H1 (cell line): ENCODE measurements around the gene MCCD1. TPM values are rescaled to one million over a fixed set of nuclear protein-coding genes. Genes with fewer than 3 reads are reported as not detected.

Experiments used
- CTCF ChIA-PET: fragments of 300-600 bp; sonication (Branson Sonifier 250); formaldehyde crosslinking; loops from one replicate; lab custom pipeline; 2021; ENCODE audit not compliant: partially characterized antibody; lab: Charles Lee
- POLR2A ChIA-PET: fragments of 300-600 bp; sonication (Branson Sonifier 250); formaldehyde crosslinking; loops from one replicate; lab custom pipeline; 2021; ENCODE audit warnings: inconsistent platforms; ENCODE audit not compliant: partially characterized antibody; lab: Charles Lee
- DNase-seq, 2 experiments: peaks; one replicate each; pipeline versions ENCODE4 v3.0.0 to v3.0.0-alpha.2; 2010 to 2022; ENCODE audit warnings: low spot score in 2 of 2, low read depth in 1 of 2, mixed read lengths in 1 of 2
- FAIRE-seq: peaks from 2 replicates; lab custom pipeline; 2011; peaks lifted over from hg19 to GRCh38; lab: Jason Lieb, UNC
- H2AFZ ChIP-seq: 2 replicates; pipeline ENCODE4 v1.8.1; 2012; ENCODE audit warnings: low read length, inconsistent platforms
- H2AK5ac ChIP-seq: 2 replicates; pipeline ENCODE4 v1.6.1; 2013; ENCODE audit warnings: low read depth, low read length
- H2BK120ac ChIP-seq: replicated peaks from 2 replicates; pipeline ENCODE3; 2013; ENCODE audit warnings: low read depth, low read length, inconsistent platforms
- H2BK12ac ChIP-seq: 2 replicates; pipeline ENCODE4 v1.6.1; 2013; ENCODE audit warnings: low read depth, low read length
- H2BK15ac ChIP-seq: 2 replicates; pipeline ENCODE4 v1.6.1; 2013; ENCODE audit warnings: low read length
- H2BK20ac ChIP-seq: 2 replicates; pipeline ENCODE4 v1.6.1; 2013; ENCODE audit warnings: low read length
- H2BK5ac ChIP-seq: 2 replicates; pipeline ENCODE4 v1.6.1; 2013; ENCODE audit warnings: low read depth, low read length
- H3K14ac ChIP-seq: 2 replicates; pipeline ENCODE4 v1.6.1; 2013; ENCODE audit warnings: inconsistent platforms; ENCODE audit not compliant: insufficient read length
- H3K18ac ChIP-seq: 2 replicates; pipeline ENCODE4 v1.6.1; 2013; ENCODE audit warnings: low read length; ENCODE audit errors: extremely low read depth
- H3K23ac ChIP-seq: 2 replicates; pipeline ENCODE4 v1.6.1; 2013; ENCODE audit warnings: inconsistent platforms; ENCODE audit not compliant: insufficient read length
- H3K23me2 ChIP-seq: 2 replicates; pipeline ENCODE4 v1.6.1; 2013; ENCODE audit warnings: low read depth, low read length
- H3K27ac ChIP-seq: 2 replicates; pipeline ENCODE4 v1.6.1; 2011; ENCODE audit warnings: low read depth, low read length, inconsistent platforms
- H3K27me3 ChIP-seq, 4 experiments: replicated peaks in 1 of 4; 1 replicate in 1 of 4; 2 replicates in 3 of 4; pipeline versions ENCODE4 v1.6.1 to v1.8.1; 2011 to 2013; ENCODE audit warnings: low read length in 3 of 4, mild to moderate bottlenecking in 3 of 4, inconsistent platforms in 2 of 4, mixed read lengths in 2 of 4, moderate library complexity in 1 of 4; ENCODE audit not compliant: control insufficient read depth in 3 of 4, insufficient read depth in 3 of 4; ENCODE audit errors: extremely low read depth in 1 of 4
- H3K36me3 ChIP-seq, 4 experiments: 2 replicates each; pipeline versions ENCODE4 v1.6.1 to v1.8.1; 2011 to 2013; ENCODE audit warnings: mild to moderate bottlenecking in 4 of 4, low read length in 3 of 4, moderate library complexity in 2 of 4, control low read depth in 1 of 4, inconsistent platforms in 1 of 4; ENCODE audit not compliant: insufficient read depth in 4 of 4, control insufficient read depth in 2 of 4
- H3K4ac ChIP-seq: replicated peaks from 2 replicates; pipeline ENCODE3; 2013; ENCODE audit warnings: low read length, low read depth, mixed read lengths, inconsistent platforms; ENCODE audit not compliant: insufficient read length
- H3K4me1 ChIP-seq, 4 experiments: replicated peaks in 1 of 4; 1 replicate in 1 of 4; 2 replicates in 3 of 4; pipeline versions ENCODE4 v1.6.1 to v1.8.1; 2011 to 2013; ENCODE audit warnings: low read length in 3 of 4, inconsistent platforms in 2 of 4, mixed read lengths in 1 of 4; ENCODE audit not compliant: insufficient read depth in 4 of 4, control insufficient read depth in 3 of 4
- H3K4me2 ChIP-seq, 2 experiments: 2 replicates each; pipeline versions ENCODE4 v1.6.1 to v1.8.1; 2011 to 2013; ENCODE audit warnings: low read depth in 2 of 2, low read length in 2 of 2, control low read depth in 1 of 2, inconsistent platforms in 1 of 2, mild to moderate bottlenecking in 1 of 2; ENCODE audit not compliant: insufficient read depth in 1 of 2
- H3K4me3 ChIP-seq, 4 experiments: fragments of 200-600, 300-600 bp in 1 of 4; sonication (generic), shearing (Covaris generic), sonication (Bioruptor Twin) in 1 of 4; 2 replicates each; pipeline versions ENCODE4 v1.5.1 to v1.8.1; 2011 to 2016; ENCODE audit warnings: low read length in 4 of 4, low read depth in 3 of 4, control low read depth in 2 of 4, inconsistent platforms in 2 of 4, mild to moderate bottlenecking in 2 of 4, mixed read lengths in 1 of 4, moderate library complexity in 1 of 4; ENCODE audit not compliant: insufficient read depth in 2 of 4; ENCODE audit errors: extremely low read depth in 1 of 4
- H3K56ac ChIP-seq: replicated peaks from 2 replicates; pipeline ENCODE3; 2013; ENCODE audit warnings: low read depth, mild to moderate bottlenecking, mixed read lengths, low read length, inconsistent platforms; ENCODE audit not compliant: insufficient read length
- H3K79me1 ChIP-seq: 2 replicates; pipeline ENCODE4 v1.6.1; 2013; ENCODE audit warnings: low read depth, low read length, control low read depth
- H3K79me2 ChIP-seq, 2 experiments: 2 replicates each; pipeline versions ENCODE4 v1.6.1 to v1.8.1; 2012 to 2013; ENCODE audit warnings: low read length in 2 of 2, mild to moderate bottlenecking in 2 of 2, inconsistent platforms in 1 of 2; ENCODE audit not compliant: insufficient read depth in 2 of 2, control insufficient read depth in 1 of 2
- H3K9ac ChIP-seq, 4 experiments: replicated peaks in 1 of 4; 1 replicate in 1 of 4; 2 replicates in 3 of 4; pipeline versions ENCODE4 v1.6.1 to v1.8.1; 2011 to 2013; ENCODE audit warnings: low read depth in 3 of 4, low read length in 3 of 4, control low read depth in 2 of 4, mild to moderate bottlenecking in 2 of 4, moderate library complexity in 2 of 4, inconsistent platforms in 1 of 4; ENCODE audit errors: extremely low read depth in 1 of 4
- H3K9me3 ChIP-seq, 2 experiments: 2 replicates each; pipeline versions ENCODE4 v1.6.1 to v1.8.1; 2012 to 2013; ENCODE audit warnings: mild to moderate bottlenecking in 2 of 2, moderate library complexity in 2 of 2, control low read depth in 1 of 2, inconsistent platforms in 1 of 2, low read depth in 1 of 2, low read length in 1 of 2, mixed read lengths in 1 of 2; ENCODE audit not compliant: insufficient read depth in 2 of 2
- H4K20me1 ChIP-seq, 2 experiments: replicated peaks in 1 of 2; 2 replicates each; pipeline versions ENCODE3 to v1.8.1; 2011 to 2013; ENCODE audit warnings: inconsistent platforms in 2 of 2, low read length in 2 of 2, mild to moderate bottlenecking in 1 of 2; ENCODE audit not compliant: insufficient read depth in 2 of 2, control insufficient read depth in 1 of 2
- H4K5ac ChIP-seq: 2 replicates; pipeline ENCODE4 v1.6.1; 2013; ENCODE audit warnings: low read length, low read depth, mixed read lengths, inconsistent platforms; ENCODE audit not compliant: insufficient read length
- H4K8ac ChIP-seq: 2 replicates; pipeline ENCODE4 v1.8.0; 2013; ENCODE audit warnings: mild to moderate bottlenecking, moderate library complexity, low read length, inconsistent platforms; ENCODE audit not compliant: insufficient read depth; ENCODE audit errors: extremely low read depth
- H4K91ac ChIP-seq: replicated peaks from 2 replicates; pipeline ENCODE3; 2013; ENCODE audit warnings: low read length, mixed read lengths, inconsistent platforms; ENCODE audit not compliant: insufficient read length
- CBX8 ChIP-seq: fragments of 300-800, 300-1000 bp; sonication (generic); IDR thresholded peaks from 2 replicates; pipeline ENCODE4 v1.7.1; 2016; ENCODE audit warnings: low read depth, low read length, borderline replicate concordance
- CHD1 ChIP-seq: IDR thresholded peaks from 2 replicates; pipeline ENCODE4 v1.6.1; 2012; ENCODE audit warnings: low read depth, low read length, improper control_type of control experiment
- POLR2A ChIP-seq, 2 experiments: IDR thresholded peaks; 1 replicate in 1 of 2; 2 replicates in 1 of 2; pipeline ENCODE4 v1.6.1; 2011; ENCODE audit warnings: low read depth in 2 of 2, low read length in 2 of 2, mild to moderate bottlenecking in 2 of 2; ENCODE audit errors: control extremely low read depth in 1 of 2
- SRF ChIP-seq: IDR thresholded peaks from 2 replicates; pipeline ENCODE4 v1.6.1; 2011; ENCODE audit warnings: mild to moderate bottlenecking, low read depth, low read length, moderate library complexity
- SUZ12 ChIP-seq: fragments of 200-600 bp; sonication (generic); IDR thresholded peaks from 2 replicates; pipeline ENCODE4 v1.6.1; 2012; ENCODE audit warnings: mild to moderate bottlenecking, inconsistent platforms, low read length, moderate library complexity, mixed read lengths
- TEAD4 ChIP-seq: IDR thresholded peaks from 2 replicates; pipeline ENCODE4 v1.6.1; 2012; ENCODE audit warnings: low read depth, low read length, inconsistent platforms, mixed read lengths
- WGBS, 2 experiments: shearing (Covaris generic) in 1 of 2; methylation state at CpG; one replicate each; pipeline versions ENCODE4 v1.1.6 to v1.1.7; 2013 to 2015; ENCODE audit warnings: low lambda C conversion rate in 2 of 2, mixed read lengths in 2 of 2, inconsistent platforms in 1 of 2, low coverage in 1 of 2, missing lambda C conversion rate in 1 of 2; ENCODE audit not compliant: insufficient replicate concordance in 2 of 2, insufficient coverage in 1 of 2, insufficient read length in 1 of 2; ENCODE audit errors: extremely low coverage in 1 of 2, missing lambda C conversion rate in 1 of 2; 5-methylcytosine and 5-hydroxymethylcytosine counted together
- polyA plus RNA-seq, 7 experiments: library from polyadenylated mRNA; depleted of rRNA in 3 of 7; stranded (reverse) in 5 of 7; unstranded in 2 of 7; fragments of >200 nt in 5 of 7; fragments of 200-250 nt in 2 of 7; gene quantifications; 1 replicate in 5 of 7; 2 replicates in 1 of 7; 4 replicates in 1 of 7; pipeline versions ENCODE4 v1.2.1 to v1.2.3, GENCODE V29; 2011 to 2013; ENCODE audit warnings: missing spikeins in 2 of 7, mixed read lengths in 2 of 7
- total RNA-seq: library from RNA; stranded (reverse); fragmentation: NEBNext Ultra II Directional; extraction: Animal tissue kit (Norgen Biotek cat#: 25700); gene quantifications from 2 replicates; pipeline ENCODE4 v1.2.1, GENCODE V29; 2021
- TF ChIP-seq, protein P1 (sequence below), 3 experiments: IDR thresholded peaks; 1 replicate in 2 of 3; 2 replicates in 1 of 3; pipeline versions ENCODE4 v1.5.1 to v1.6.1; 2011; ENCODE audit warnings: low read length in 3 of 3, mild to moderate bottlenecking in 3 of 3, inconsistent platforms in 2 of 3, low read depth in 1 of 3, moderate library complexity in 1 of 3; ENCODE audit not compliant: insufficient read depth in 1 of 3; ENCODE audit errors: control extremely low read depth in 1 of 3

Gene MCCD1
- total and polyA plus RNA-seq, 2 of the 8 experiments (the other 6 are each of a cell fraction or from before 2014, with no cell fraction given), result not detected

DNA sequence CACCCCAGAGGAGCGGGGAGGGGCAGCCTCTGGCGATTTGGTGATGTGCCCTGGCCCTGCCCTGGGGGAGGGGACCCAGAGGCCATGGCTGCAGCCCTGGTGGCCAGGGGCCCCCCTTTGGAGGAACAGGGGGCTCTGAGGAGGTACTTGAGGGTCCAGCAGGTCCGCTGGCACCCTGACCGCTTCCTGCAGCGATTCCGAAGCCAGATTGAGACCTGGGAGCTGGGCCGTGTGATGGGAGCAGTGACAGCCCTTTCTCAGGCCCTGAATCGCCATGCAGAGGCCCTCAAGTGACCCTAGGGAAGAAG, 29.5 kb downstream of the MCCD1 start:
- H4K91ac ChIP-seq, result no peak overlapping the region

More for the DNA sequence above, 29.5 kb downstream of the MCCD1 start:
- H3K23ac ChIP-seq, result no peak overlapping the region
- H3K4ac ChIP-seq, result no peak overlapping the region
- H3K23me2 ChIP-seq, result no peaks in the 10 kb centered on the region
- DNase-seq, result no peak
- ChIA-PET CTCF (interaction anchor here (2.1 to 24.7 kb wide), 4 partner anchors 22 to 43 kb away, joined by 6 to 613 read pairs (median 17); partner anchors contain the start of genes LST1, LTB and NCR3), POLR2A (interaction anchor here (2.2 to 10.9 kb wide), 4 partner anchors 9 to 20 kb away, joined by 10 to 110 read pairs (median 20); partner anchors contain the start of genes DDX39B, LTB and TNF)
- no peak overlapping the region for H2BK15ac ChIP-seq
- H3K27me3 ChIP-seq, result no peaks in the 10 kb centered on the region
- 96% methylated on average over 5 of the region's 8 CpGs; no CpG with 5 or more reads in 1 of the 2 experiments for WGBS, 2 experiments
- no peak overlapping the region for H3K9ac ChIP-seq
- H4K8ac ChIP-seq, result no peak overlapping the region
- no peaks in the 10 kb centered on the region for H3K79me2 ChIP-seq
- H4K5ac ChIP-seq, result no peak overlapping the region
- peaks cover 2 to 15% (median 5%) of the 10 kb centered on the region in 4 experiments; a peak in 5 of 8 replicates for H3K36me3 ChIP-seq
- no peak overlapping the region for H3K18ac ChIP-seq
- H2BK120ac ChIP-seq, result no peak overlapping the region
- no peak for FAIRE-seq
- no peak overlapping the region for H2AFZ ChIP-seq
- H3K4me2 ChIP-seq, result no peak overlapping the region
- no peak overlapping the region for H2AK5ac ChIP-seq
- H3K27ac ChIP-seq, result no peak overlapping the region
- no peak overlapping the region for H2BK5ac ChIP-seq
- H4K20me1 ChIP-seq, result no peaks in the 10 kb centered on the region
- H3K9me3 ChIP-seq, result no peaks in the 10 kb centered on the region
- H2BK12ac ChIP-seq, result no peak overlapping the region
- no peaks in the 10 kb centered on the region for H3K4me1 ChIP-seq
- H3K4me3 ChIP-seq, result no peak overlapping the region
- H3K79me1 ChIP-seq, result no peaks in the 10 kb centered on the region
- no peak overlapping the region for H2BK20ac ChIP-seq
- TF ChIP-seq SRF (no peak), CHD1 (no peak), TEAD4 (no peak), POLR2A (IDR thresholded peaks at IDR 0.05; ENCODE audit: control extremely low read depth in 1 of 2, low read depth in 2 of 2, low read length in 2 of 2) (no peak), CBX8 (no peak), SUZ12 (no peak)
- TF ChIP-seq, protein P1, sequence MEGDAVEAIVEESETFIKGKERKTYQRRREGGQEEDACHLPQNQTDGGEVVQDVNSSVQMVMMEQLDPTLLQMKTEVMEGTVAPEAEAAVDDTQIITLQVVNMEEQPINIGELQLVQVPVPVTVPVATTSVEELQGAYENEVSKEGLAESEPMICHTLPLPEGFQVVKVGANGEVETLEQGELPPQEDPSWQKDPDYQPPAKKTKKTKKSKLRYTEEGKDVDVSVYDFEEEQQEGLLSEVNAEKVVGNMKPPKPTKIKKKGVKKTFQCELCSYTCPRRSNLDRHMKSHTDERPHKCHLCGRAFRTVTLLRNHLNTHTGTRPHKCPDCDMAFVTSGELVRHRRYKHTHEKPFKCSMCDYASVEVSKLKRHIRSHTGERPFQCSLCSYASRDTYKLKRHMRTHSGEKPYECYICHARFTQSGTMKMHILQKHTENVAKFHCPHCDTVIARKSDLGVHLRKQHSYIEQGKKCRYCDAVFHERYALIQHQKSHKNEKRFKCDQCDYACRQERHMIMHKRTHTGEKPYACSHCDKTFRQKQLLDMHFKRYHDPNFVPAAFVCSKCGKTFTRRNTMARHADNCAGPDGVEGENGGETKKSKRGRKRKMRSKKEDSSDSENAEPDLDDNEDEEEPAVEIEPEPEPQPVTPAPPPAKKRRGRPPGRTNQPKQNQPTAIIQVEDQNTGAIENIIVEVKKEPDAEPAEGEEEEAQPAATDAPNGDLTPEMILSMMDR (IDR thresholded peaks at IDR 0.05; ENCODE audit: control extremely low read depth in 1 of 3, insufficient read depth in 1 of 3, low read depth in 1 of 3, low read length in 3 of 3), result no peak
- no peak overlapping the region for H3K56ac ChIP-seq
- H3K14ac ChIP-seq, result no peak overlapping the region
